GM12801 (cell line): Measurements from ENCODE around the gene OR1K1.

Experiments used
- TF ChIP-seq, protein P1 (sequence below): IDR thresholded peaks from one replicate; pipeline ENCODE4 v1.5.1; 2011; ENCODE audit warnings: control low read depth; ENCODE audit not compliant: insufficient read length; ENCODE audit errors: extremely low read depth

Gene OR1K1

DNA sequence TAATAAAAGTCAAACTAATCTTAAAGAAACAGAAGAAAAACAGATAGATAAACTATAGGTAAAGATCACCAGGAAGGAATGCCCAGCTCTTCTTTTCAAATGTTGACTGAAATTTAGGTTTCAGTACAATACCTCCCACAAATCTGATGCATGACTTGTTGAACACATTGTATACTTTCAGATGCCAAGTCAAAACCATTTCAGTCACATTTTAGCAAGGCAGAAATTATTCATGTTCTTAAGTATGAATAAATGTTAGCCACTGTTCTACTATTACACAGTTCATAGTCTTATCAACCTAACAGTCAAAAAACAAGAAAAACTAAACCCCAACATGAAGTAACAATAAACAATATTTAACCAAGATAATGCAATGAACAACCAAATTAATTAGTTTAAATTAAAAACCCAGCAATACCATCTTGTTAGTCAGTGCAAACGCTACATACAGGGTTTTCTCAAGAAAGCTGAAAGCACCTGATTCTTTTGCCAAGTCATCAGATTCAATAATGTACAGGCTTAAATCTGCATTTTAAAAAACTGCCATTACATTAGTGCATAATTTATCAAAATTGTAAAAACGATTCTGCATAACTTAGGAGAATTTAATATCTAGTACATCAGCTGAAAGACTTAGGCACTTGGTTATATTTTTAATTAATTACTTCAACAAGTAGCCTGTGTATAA, 48.5 kb downstream of the OR1K1 start:
- TF ChIP-seq, protein P1, sequence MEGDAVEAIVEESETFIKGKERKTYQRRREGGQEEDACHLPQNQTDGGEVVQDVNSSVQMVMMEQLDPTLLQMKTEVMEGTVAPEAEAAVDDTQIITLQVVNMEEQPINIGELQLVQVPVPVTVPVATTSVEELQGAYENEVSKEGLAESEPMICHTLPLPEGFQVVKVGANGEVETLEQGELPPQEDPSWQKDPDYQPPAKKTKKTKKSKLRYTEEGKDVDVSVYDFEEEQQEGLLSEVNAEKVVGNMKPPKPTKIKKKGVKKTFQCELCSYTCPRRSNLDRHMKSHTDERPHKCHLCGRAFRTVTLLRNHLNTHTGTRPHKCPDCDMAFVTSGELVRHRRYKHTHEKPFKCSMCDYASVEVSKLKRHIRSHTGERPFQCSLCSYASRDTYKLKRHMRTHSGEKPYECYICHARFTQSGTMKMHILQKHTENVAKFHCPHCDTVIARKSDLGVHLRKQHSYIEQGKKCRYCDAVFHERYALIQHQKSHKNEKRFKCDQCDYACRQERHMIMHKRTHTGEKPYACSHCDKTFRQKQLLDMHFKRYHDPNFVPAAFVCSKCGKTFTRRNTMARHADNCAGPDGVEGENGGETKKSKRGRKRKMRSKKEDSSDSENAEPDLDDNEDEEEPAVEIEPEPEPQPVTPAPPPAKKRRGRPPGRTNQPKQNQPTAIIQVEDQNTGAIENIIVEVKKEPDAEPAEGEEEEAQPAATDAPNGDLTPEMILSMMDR: no peak
